Epithelial cell of esophagus (primary cell): ENCODE results near the gene RIC8B.

Experiments used
- DNase-seq: peaks from one replicate; pipeline ENCODE4 v3.0.0; 2010; ENCODE audit warnings: low read depth
- H3K4me3 ChIP-seq: 2 replicates; pipeline ENCODE4 v1.5.1; 2011; ENCODE audit warnings: mild to moderate bottlenecking, low read length, control low read depth
- CTCF ChIP-seq: IDR thresholded peaks from 2 replicates; pipeline ENCODE4 v1.5.1; 2011; ENCODE audit warnings: low read depth, mild to moderate bottlenecking, low read length, control low read depth, inconsistent platforms; ENCODE audit not compliant: insufficient read depth; ENCODE audit errors: missing control alignments

The RIC8B gene

DNA sequence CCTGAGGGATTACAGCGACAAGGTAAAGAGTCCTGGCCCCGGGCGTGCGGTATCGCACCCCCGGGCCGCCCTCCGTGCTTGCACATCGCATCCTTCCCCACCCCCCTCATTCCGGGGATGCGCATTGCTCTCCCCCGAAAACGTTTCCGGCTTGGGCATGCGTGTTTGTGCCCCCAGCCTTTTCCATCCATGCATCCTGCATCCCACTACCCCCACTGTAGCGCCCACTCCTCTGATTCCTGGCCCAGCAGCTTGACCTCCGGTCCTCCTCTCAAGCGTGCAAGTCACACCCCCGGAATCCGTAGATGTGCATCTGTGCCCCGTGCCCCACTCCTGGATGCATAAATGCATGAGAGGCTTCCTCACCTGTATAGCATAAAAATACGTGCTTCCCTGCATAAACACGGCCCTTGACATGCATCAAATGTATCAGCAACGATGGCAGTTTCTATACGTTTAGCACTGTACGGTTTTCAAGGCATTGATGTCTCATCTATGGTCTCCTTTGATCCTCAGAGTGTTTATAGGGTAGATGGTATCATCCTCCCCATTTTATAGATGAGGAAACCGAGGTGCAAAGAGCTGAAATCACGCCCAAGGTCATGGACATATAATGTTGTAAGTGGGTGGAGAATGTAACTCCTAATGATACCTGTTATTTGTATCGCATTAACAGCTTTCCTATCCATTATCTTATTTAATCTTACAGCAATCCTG, 484 bp downstream of the RIC8B start:
- no peak for TF ChIP-seq CTCF
- DNase-seq, result no peak
- H3K4me3 ChIP-seq, result peak overlapping the region; percentile 87

- H3K4me3 ChIP-seq, result no peak overlapping the region
- DNase-seq, result no peak
- TF ChIP-seq CTCF, result no peak
Observed at GRCh38 chr12:106776897-106777296, 2.4 kb downstream of the RIC8B start.

DNA sequence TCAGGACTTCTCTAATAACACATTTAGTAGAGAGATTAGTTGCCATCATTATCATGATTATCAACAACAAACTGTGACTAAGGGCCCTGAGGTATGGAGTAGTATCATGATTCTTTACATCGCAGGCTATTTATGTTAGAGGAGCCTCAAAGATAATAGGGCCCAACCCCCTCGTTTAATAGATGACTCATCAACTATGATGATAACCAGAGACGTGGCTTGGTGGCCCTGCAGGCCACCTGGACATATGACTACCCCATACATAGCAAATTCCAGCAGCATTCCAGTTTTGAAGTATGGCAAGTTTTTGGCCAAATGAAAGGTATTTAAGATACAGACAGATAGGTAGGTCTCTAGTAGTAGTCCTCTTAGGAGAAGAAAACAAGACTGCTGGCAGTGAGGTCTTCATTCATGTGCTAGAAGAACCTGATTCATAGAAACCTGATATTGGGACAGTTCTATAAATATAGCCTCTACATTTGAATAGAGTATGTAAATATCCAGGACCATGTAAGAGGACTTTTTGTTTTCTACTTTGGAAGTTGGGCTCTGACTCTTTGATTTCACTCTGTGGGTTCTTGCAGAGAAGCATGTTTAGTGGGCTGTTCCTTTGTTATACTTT, 5.6 kb downstream of the RIC8B start:
- no peak for TF ChIP-seq CTCF
- peak; percentile 36 for DNase-seq
- H3K4me3 ChIP-seq, result no peak overlapping the region

DNA sequence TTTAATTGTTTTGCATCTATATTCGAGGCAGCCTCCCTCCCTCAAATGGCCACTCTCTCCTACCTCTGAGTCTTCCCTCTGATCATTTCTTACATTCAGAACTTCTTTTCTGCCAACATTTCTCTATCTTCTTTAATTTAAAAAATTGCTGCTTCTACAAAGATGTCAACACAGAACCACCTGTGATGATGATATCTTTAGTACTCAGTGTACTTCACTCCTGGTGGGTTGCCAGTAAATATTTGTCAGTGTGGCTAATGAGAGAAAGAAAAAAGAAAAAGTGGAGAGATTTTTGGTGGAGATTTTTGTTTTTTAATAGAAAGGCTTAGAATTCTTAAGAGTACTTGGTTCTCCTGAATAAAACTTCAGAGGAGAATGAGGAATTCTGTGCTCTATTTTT, 8.1 kb downstream of the RIC8B start:
- no peak for DNase-seq
- H3K4me3 ChIP-seq, result no peak overlapping the region
- TF ChIP-seq CTCF, result no peak

DNA sequence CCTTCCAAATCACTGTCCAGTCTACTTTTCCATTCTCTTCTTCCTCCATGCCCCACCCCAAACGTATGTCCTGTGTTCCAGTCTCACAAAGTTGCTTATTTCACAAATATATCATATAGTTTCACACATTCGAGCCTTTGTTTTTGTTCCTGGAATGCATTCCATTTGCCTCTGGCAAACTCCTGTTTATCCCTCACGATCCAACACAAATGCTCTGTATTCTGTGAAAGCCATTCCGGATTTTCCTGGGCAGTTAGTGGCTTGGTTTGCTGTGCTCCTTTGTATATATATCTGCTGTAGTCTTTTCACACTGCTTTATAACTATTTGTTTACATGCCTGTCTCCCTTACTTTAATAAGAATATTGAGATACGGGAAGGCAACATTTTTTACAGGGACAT, 9.0 kb downstream of the RIC8B start:
- TF ChIP-seq CTCF, result no peak
- no peak overlapping the region for H3K4me3 ChIP-seq
- DNase-seq, result no peak

GRCh38 chr12:106790020-106790419, 15.5 kb downstream of the RIC8B start:
- DNase-seq, result no peak
- no peak overlapping the region for H3K4me3 ChIP-seq
- TF ChIP-seq CTCF, result peak; percentile 31

- DNase-seq, result peak; percentile 45
- no peak overlapping the region for H3K4me3 ChIP-seq
Observed at GRCh38 chr12:106791531-106791930, 17.0 kb downstream of the RIC8B start.

More at GRCh38 chr12:106791531-106791930, 17.0 kb downstream of the RIC8B start:
- no peak for TF ChIP-seq CTCF
